NCI-H128 (cell line): Measurements from ENCODE around the gene SOBP.
"Not testable (repeated sequence)": the region's sequence is repeated elsewhere in the genome, so short reads cannot be mapped to it uniquely, and the experiment has no call there.

ENCODE experiments used
- DNase-seq: peaks from one replicate; lab custom pipeline; 2025; ENCODE audit not compliant: unreplicated experiment; lab: John Stamatoyannopoulos, UW

Gene SOBP

GRCh38 chr6:107550241-107550840 is 60.4 kb downstream of the SOBP start:
- no peak for DNase-seq

GRCh38 chr6:107550906-107551305 is 61.0 kb downstream of the SOBP start:
- DNase-seq, result no peak

GRCh38 chr6:107553121-107553520 is 63.2 kb downstream of the SOBP start:
- DNase-seq, result not testable (repeated sequence)

GRCh38 chr6:107554326-107554725 is 64.4 kb downstream of the SOBP start:
- DNase-seq, result no peak

- DNase-seq, result no peak
These were observed 65.0 kb downstream of the SOBP start for GRCh38 chr6:107554918-107555317.

- peak; percentile 16 for DNase-seq
These were observed 65.5 kb downstream of the SOBP start for GRCh38 chr6:107555449-107555848.

GRCh38 chr6:107556082-107556481 is 66.2 kb downstream of the SOBP start:
- DNase-seq, result no peak

- no peak for DNase-seq
These were observed 67.8 kb downstream of the SOBP start for GRCh38 chr6:107557698-107558097.

GRCh38 chr6:107560657-107561056 is 70.7 kb downstream of the SOBP start:
- no peak for DNase-seq

- no peak for DNase-seq
These were observed 71.4 kb downstream of the SOBP start for GRCh38 chr6:107561306-107561705.

- DNase-seq, result no peak
These were observed 74.0 kb downstream of the SOBP start for GRCh38 chr6:107563694-107564588.

- DNase-seq, result no peak
These were observed 74.7 kb downstream of the SOBP start for GRCh38 chr6:107564589-107564951.

GRCh38 chr6:107565165-107565723 is 75.3 kb downstream of the SOBP start:
- DNase-seq, result no peak

- DNase-seq, result no peak
These were observed 77.7 kb downstream of the SOBP start for GRCh38 chr6:107567643-107568042.

- no peak for DNase-seq
These were observed 79.6 kb downstream of the SOBP start for GRCh38 chr6:107569473-107569872.

GRCh38 chr6:107571354-107571753 is 81.4 kb downstream of the SOBP start:
- DNase-seq, result no peak

- no peak for DNase-seq
These were observed 83.0 kb downstream of the SOBP start for GRCh38 chr6:107572886-107573285.

GRCh38 chr6:107574856-107575255 is 84.9 kb downstream of the SOBP start:
- no peak for DNase-seq

- no peak for DNase-seq
These were observed 86.9 kb downstream of the SOBP start for GRCh38 chr6:107576852-107577251.

- no peak for DNase-seq
These were observed 88.9 kb downstream of the SOBP start for GRCh38 chr6:107578642-107579341.

GRCh38 chr6:107579456-107580056 is 89.6 kb downstream of the SOBP start:
- DNase-seq, result no peak
